ENCODE results near the gene GRP.

The GRP gene

DNA sequence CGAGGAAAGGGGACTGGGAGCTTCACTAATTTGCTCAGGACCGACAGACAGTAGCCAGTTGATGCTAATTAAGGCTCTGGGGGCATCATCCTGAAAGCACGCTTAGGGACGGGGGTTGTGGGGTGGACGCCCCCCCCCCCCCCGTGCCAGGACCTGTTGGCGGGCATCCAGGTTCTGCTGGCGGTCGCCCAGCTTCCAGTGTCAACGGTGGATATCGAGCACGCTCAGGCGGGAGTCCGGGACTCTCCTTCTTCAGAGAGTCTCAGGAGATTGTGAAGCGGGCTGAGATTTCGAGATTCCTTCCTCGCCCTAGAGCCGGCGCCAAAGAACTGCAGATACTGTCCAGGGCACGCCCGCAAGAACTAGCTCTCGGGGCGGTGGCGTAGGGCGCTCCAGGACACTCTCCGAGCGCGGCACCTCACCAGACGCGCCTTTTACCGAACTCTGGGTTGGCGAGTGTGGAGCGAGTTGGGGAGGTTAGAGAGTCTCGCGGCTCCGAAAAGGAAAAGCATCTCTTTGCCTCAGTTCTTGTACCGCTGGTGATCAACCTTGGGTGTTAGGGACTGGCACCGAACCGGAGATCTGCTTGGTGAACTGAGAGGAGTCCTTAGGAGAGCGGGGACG, 47.7 kb downstream of the GRP start:
- H3K9ac ChIP-seq (ENCODE audit: low read length in 2 of 2), result no peak overlapping the region
- H3K27me3 ChIP-seq (ENCODE audit: control insufficient read depth in 1 of 2, insufficient read depth in 2 of 2, low read length in 2 of 2), result peaks cover 64 to 83% of the 10 kb centered on the region in 2 donors
- H3K4me3 ChIP-seq (ENCODE audit: low read length in 2 of 2), result no peak overlapping the region
- no peak overlapping the region for H3K27ac ChIP-seq (ENCODE audit: low read length)
- H3K9me3 ChIP-seq (ENCODE audit: control insufficient read depth in 2 of 2, low read length in 2 of 2), result no peaks in the 10 kb centered on the region
- H3K4me1 ChIP-seq (ENCODE audit: control insufficient read depth, insufficient read depth, low read length), result peaks cover 8% of the 10 kb centered on the region
- H3K36me3 ChIP-seq (ENCODE audit: control insufficient read depth in 2 of 2, insufficient read depth in 2 of 2, low read length in 2 of 2), result no peaks in the 10 kb centered on the region

DNA sequence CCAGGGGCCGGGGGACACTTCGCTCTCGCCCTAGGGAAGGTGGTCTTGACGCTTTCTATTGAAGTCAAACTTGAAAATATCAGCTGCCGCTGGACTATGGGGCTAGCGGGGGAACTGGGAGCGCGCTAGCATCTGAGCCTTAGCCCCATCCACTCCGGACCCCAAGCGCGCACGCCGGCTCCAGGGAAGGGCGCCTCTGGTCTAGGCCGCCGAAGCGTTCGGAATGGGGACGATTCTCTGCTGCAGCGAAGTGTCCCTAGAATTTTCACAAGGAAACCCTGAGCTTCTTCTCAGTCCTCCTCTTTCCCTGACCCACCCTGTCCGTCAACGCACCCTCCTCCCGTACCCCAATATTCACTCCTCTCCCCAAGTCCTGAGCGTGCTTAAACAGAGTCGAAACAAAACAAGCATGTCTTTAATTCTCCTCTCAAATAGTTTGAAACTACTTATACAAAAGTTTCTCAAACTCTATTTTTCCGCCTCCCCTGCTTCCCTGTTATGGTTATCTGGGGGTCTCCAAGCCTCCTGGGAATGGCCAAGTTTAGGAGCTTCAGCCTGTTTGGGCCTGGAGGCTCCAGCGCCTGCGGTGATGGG, 48.3 kb downstream of the GRP start:
- Histone ChIP-seq H3K27me3 (ENCODE audit: control insufficient read depth in 1 of 2, insufficient read depth in 2 of 2, low read length in 2 of 2) (peaks cover 67 to 84% of the 10 kb centered on the region in 2 donors), H3K36me3 (ENCODE audit: control insufficient read depth in 2 of 2, insufficient read depth in 2 of 2, low read length in 2 of 2) (no peaks in the 10 kb centered on the region), H3K27ac (ENCODE audit: low read length) (no peak overlapping the region), H3K4me3 (ENCODE audit: low read length in 2 of 2) (no peak overlapping the region), H3K9me3 (ENCODE audit: control insufficient read depth in 2 of 2, low read length in 2 of 2) (no peaks in the 10 kb centered on the region), H3K4me1 (ENCODE audit: control insufficient read depth, insufficient read depth, low read length) (peaks cover 12% of the 10 kb centered on the region), H3K9ac (ENCODE audit: low read length in 2 of 2) (no peak overlapping the region)

DNA sequence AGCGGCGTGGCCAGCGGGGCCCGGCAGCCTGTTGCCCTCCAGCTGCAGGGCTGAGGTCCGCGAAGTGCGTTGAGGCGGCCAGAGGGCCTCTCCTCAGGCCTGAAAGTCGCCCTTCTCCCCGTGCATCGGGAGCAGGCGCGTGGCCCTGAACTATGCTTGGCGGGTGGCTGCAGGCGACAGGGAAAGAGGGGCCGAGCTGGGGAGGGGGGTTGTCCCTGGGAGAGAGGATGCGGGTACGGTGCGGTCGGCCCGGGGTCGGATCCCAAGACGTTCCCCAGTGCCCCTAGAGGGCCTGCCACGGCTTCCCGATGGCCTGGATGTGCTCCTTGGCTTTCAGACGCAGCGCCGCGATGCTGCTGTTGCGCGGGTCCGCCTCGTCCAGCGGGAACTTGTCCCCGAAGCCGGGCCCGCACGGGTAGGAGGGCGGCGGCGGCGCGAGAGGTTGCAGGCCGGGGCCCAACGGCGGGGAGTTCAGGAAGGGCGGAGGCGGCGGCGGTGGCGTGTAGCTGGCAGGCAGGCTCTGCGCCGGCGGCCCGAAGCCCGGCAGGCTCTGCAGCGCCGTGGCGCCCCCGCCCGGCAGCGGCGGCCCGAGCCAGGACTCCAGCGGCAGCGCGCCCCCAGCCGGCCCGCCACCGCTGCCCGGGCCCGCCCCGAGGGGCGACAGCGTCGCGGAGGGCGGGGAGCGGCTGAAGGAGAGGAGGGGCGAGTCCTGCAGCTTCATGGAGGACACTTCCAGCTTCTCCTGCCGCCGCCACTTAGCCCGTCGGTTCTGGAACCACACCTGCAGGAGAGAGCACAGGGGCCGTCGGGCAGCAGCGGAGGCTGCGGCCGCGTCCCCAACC, 49.0 kb downstream of the GRP start:
- no peaks in the 10 kb centered on the region for H3K9me3 ChIP-seq (ENCODE audit: control insufficient read depth in 2 of 2, low read length in 2 of 2)
- no peak overlapping the region for H3K27ac ChIP-seq (ENCODE audit: low read length)
- peak overlapping the region in 1 of 2 donors; percentile 40 for H3K4me3 ChIP-seq (ENCODE audit: low read length in 2 of 2)
- H3K36me3 ChIP-seq (ENCODE audit: control insufficient read depth in 2 of 2, insufficient read depth in 2 of 2, low read length in 2 of 2), result no peaks in the 10 kb centered on the region
- H3K27me3 ChIP-seq (ENCODE audit: control insufficient read depth in 1 of 2, insufficient read depth in 2 of 2, low read length in 2 of 2), result peaks cover 68 to 87% of the 10 kb centered on the region in 2 donors
- H3K9ac ChIP-seq (ENCODE audit: low read length in 2 of 2), result no peak overlapping the region
- H3K4me1 ChIP-seq (ENCODE audit: control insufficient read depth, insufficient read depth, low read length), result peaks cover 14% of the 10 kb centered on the region

DNA sequence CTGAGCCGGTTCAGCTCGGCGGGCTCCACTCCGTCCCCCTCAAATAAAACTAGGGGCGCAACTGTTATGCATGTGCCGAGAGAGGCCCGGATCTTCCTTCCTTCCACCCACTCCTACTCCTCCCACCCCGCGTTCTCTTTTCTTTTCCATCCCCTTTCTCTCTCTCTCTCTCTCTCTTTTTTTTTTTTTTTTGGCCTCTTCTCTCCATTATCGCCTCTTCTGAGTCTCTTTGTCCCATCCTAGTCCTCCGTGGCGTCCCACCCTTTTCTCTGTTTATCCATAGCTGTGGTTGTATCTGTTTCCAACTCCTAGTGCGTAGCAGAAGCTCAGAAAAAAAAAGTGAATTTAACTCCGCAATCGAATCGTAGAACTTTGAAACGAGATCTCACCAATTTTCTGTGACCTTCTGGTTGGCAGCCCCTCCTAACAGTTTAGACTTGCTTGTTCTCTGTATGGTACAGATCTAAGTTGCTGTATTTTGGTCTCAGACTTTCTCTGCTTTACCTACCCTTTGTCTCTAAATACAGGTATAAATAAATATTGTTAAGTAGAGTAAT, 49.7 kb downstream of the GRP start:
- no peaks in the 10 kb centered on the region for H3K9me3 ChIP-seq (ENCODE audit: control insufficient read depth in 2 of 2, low read length in 2 of 2)
- H3K4me3 ChIP-seq (ENCODE audit: low read length in 2 of 2), result peak overlapping the region in 1 of 2 donors; percentile 3

DNA sequence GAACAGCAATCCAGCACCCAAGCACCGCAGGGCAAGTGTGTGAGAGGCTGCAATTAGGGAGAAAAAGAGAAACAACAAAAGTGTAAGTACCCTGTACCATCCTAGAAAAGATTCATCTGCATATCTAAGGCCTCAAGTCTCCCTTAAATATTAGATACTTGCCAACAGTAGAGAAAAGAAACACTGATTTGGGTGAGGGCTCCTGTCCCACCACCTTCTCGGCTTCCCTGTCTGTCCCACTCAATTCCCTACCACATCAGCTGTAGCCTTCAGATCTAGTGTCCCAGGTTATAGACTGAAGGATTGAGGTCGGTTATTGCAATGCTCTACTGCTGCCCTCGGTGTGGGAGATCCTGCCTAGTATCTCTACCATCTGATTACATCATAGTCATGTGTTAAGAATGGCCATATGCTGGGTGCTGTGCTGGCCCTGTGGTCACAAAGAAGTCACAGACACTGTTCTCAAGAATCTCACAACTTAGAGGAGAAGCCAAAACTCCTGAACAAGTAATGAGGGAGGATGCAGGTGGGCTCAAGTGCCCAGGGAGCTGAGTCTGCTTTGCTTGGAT, 50.8 kb downstream of the GRP start:
- no peaks in the 10 kb centered on the region for H3K36me3 ChIP-seq (ENCODE audit: control insufficient read depth in 2 of 2, insufficient read depth in 2 of 2, low read length in 2 of 2)
- H3K27me3 ChIP-seq (ENCODE audit: control insufficient read depth in 1 of 2, insufficient read depth in 2 of 2, low read length in 2 of 2), result peaks cover 68 to 81% of the 10 kb centered on the region in 2 donors
- peaks cover 12% of the 10 kb centered on the region for H3K4me1 ChIP-seq (ENCODE audit: control insufficient read depth, insufficient read depth, low read length)

More for the DNA sequence above, 49.7 kb downstream of the GRP start:
- H3K27ac ChIP-seq (ENCODE audit: low read length), result no peak overlapping the region
- no peak overlapping the region for H3K9ac ChIP-seq (ENCODE audit: low read length in 2 of 2)
- no peaks in the 10 kb centered on the region for H3K36me3 ChIP-seq (ENCODE audit: control insufficient read depth in 2 of 2, insufficient read depth in 2 of 2, low read length in 2 of 2)
- peaks cover 12% of the 10 kb centered on the region for H3K4me1 ChIP-seq (ENCODE audit: control insufficient read depth, insufficient read depth, low read length)
- H3K27me3 ChIP-seq (ENCODE audit: control insufficient read depth in 1 of 2, insufficient read depth in 2 of 2, low read length in 2 of 2), result peaks cover 67 to 88% of the 10 kb centered on the region in 2 donors

DNA sequence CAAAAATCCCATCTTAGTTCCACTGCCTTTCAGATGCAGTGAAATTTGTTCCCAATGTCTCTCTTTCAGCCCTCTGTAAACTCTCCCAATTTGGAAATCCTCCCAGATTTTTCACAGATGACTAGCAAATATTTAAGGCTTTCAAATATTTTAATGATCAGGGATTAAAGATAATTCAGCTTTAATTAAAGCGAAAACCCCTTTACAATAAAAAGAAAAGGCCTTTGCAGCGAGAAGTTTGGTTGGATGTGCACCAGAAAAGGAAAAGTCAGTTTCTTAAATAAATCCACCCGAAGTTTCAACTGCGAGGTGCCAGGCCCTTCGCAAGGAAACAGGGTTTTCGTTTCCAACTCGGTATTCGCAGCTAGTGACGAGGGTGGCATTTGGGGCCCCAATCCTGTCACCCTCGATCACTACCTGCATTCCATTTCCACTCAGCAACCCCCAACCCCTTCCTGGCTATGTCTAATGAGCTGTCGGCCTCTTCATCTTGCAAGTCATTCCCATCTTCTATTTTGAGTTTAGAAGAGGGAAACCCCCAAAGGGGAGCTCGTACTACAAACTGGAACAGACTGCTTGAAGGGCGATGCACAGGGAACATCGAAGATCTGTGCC, 51.8 kb downstream of the GRP start:
- Histone ChIP-seq H3K27me3 (ENCODE audit: control insufficient read depth in 1 of 2, insufficient read depth in 2 of 2, low read length in 2 of 2) (peaks cover 64 to 79% of the 10 kb centered on the region in 2 donors), H3K4me1 (ENCODE audit: control insufficient read depth, insufficient read depth, low read length) (peaks cover 12% of the 10 kb centered on the region), H3K9me3 (ENCODE audit: control insufficient read depth in 2 of 2, low read length in 2 of 2) (no peaks in the 10 kb centered on the region), H3K36me3 (ENCODE audit: control insufficient read depth in 2 of 2, insufficient read depth in 2 of 2, low read length in 2 of 2) (no peaks in the 10 kb centered on the region), H3K4me3 (ENCODE audit: low read length in 2 of 2) (peak overlapping the region; percentile 49 to 62), H3K27ac (ENCODE audit: low read length) (no peak overlapping the region), H3K9ac (ENCODE audit: low read length in 2 of 2) (no peak overlapping the region)

More for the DNA sequence above, 50.8 kb downstream of the GRP start:
- Histone ChIP-seq H3K9me3 (ENCODE audit: control insufficient read depth in 2 of 2, low read length in 2 of 2) (no peaks in the 10 kb centered on the region), H3K9ac (ENCODE audit: low read length in 2 of 2) (no peak overlapping the region), H3K4me3 (ENCODE audit: low read length in 2 of 2) (no peak overlapping the region), H3K27ac (ENCODE audit: low read length) (no peak overlapping the region)

DNA sequence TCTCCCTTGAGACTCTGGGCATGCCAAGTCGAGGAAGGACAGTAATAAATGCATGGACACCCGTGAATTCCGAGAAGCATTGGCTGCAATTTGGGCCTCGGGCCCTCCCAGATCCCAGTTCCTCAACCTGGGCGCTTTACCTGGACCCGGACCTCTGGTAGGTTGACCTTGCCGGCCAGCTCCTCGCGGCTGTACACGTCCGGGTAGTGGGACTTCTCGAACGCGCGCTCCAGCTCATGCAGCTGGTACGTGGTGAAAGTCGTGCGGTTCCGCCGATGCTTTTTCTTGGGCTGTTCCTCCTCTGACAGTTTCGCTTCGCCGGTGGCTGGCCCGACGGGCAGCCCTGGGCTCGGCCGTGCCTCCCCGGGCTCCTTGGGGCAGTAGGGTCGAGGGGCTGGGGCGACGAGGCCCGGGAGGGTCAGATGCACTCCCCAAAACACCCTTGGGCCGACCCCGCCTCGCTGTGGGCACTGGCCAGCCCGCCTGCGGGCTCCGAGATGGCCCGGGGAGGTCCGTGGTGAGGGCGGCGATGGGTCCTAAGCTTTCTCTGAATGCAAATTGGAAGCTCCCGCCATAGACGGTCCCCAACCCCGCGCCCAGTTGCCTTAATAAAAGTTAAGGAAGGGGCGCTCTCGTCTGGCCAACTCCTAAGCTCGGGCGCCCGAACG, 52.4 kb downstream of the GRP start:
- Histone ChIP-seq H3K9me3 (ENCODE audit: control insufficient read depth in 2 of 2, low read length in 2 of 2) (no peaks in the 10 kb centered on the region), H3K27ac (ENCODE audit: low read length) (no peak overlapping the region), H3K9ac (ENCODE audit: low read length in 2 of 2) (no peak overlapping the region), H3K27me3 (ENCODE audit: control insufficient read depth in 1 of 2, insufficient read depth in 2 of 2, low read length in 2 of 2) (peaks cover 63 to 77% of the 10 kb centered on the region in 2 donors), H3K36me3 (ENCODE audit: control insufficient read depth in 2 of 2, insufficient read depth in 2 of 2, low read length in 2 of 2) (no peaks in the 10 kb centered on the region), H3K4me3 (ENCODE audit: low read length in 2 of 2) (peak overlapping the region; percentile 49 to 62), H3K4me1 (ENCODE audit: control insufficient read depth, insufficient read depth, low read length) (peaks cover 12% of the 10 kb centered on the region)

DNA sequence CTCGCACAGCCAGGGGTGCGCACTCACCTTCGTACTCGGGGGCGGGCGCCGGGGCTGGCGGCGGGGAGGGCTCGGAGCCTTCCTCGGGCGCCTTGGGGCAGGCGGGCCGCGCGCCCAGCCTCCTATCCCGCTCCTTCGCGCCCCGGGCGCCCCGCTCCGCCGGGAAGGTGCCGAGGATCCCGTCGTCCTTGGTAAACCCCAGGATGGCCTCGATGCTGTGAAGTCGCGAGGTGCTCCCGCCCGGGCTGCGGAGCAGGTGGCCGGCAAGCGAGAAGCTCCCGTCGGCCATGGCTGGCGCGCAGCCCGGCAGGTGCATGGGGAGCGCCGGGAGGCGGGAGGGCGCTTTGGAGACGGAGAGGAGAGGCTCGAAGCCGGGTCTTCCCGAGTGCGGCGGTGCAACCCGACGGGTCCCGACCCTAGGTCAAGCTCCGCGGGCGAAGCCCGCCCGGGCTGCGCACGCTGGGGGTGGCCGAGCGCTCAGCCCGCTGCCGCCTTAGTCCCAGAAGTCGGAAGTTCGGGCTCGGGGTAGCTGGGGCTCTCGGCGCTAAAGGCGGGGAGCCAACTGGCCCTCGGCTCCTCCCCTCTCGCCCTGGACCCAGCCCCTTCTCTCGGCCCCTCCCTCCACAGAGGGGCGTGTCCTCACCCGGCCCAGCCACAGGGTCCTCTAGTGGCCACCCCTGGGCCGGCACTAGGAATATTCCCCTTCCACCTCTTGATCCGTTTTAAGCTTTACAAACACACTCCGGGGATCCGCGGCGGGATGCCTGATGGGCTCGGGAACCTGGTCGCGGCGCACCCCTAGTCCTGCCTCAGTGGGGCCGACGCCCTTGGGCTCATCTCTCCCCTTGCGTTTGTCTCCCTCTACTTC, 53.2 kb downstream of the GRP start, which contains the start of gene RAX:
RAX (minus strand) TSS at position 564 of the 868 bp plus-strand sequence; CDS start at position 316, 248 bp downstream.
- no peaks in the 10 kb centered on the region for H3K36me3 ChIP-seq (ENCODE audit: control insufficient read depth in 2 of 2, insufficient read depth in 2 of 2, low read length in 2 of 2)
- no peaks in the 10 kb centered on the region for H3K9me3 ChIP-seq (ENCODE audit: control insufficient read depth in 2 of 2, low read length in 2 of 2)
- H3K4me1 ChIP-seq (ENCODE audit: control insufficient read depth, insufficient read depth, low read length), result peaks cover 12% of the 10 kb centered on the region
- H3K9ac ChIP-seq (ENCODE audit: low read length in 2 of 2), result no peak within 1 kb of the TSS
- peak within 1 kb of the TSS; percentile 49 to 62 for H3K4me3 ChIP-seq (ENCODE audit: low read length in 2 of 2)
- no peak within 1 kb of the TSS for H3K27ac ChIP-seq (ENCODE audit: low read length)
- H3K27me3 ChIP-seq (ENCODE audit: control insufficient read depth in 1 of 2, insufficient read depth in 2 of 2, low read length in 2 of 2), result peaks cover 61 to 69% of the 10 kb centered on the region in 2 donors

DNA sequence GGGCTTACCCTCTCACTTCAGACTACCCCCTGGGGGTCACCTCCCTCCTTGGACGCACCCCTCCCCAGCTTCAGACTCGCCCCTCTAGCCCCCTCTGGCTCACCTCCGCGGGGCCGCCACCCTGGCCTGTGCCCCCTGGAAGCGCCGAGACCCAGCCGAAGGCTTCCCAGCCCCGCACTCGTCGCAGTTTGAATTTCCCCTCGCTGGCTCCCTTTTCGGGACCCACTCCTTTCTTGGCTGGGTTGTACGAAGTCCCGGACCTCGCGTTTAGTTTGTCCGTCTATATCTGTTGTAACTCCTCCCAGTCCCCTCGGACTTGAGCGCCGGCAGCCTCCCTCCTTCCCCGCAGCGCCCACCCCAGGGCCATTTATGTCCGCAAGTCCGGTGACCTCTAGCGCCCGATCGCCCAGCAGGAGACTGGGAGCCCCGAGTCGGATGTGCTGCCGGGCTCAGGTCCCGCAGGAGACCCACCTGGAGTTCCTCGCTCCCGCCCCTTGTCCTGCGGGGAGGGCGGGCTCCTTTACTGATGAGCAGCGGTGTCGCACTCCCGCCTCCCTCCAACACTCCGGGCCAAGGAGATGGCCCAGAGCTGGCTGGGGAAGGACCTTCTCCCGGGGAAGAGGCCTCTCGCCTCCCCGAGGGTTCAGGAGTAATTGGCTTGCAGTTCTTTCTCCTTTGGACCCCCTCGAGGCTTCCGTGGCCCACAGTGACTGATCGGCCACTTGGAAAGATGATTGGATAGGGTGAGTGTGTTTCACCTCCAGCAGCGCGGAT, 54.0 kb downstream of the GRP start:
- no peak overlapping the region for H3K4me3 ChIP-seq (ENCODE audit: low read length in 2 of 2)

More for the DNA sequence above, 54.0 kb downstream of the GRP start:
- no peak overlapping the region for H3K9ac ChIP-seq (ENCODE audit: low read length in 2 of 2)
- H3K27me3 ChIP-seq (ENCODE audit: control insufficient read depth in 1 of 2, insufficient read depth in 2 of 2, low read length in 2 of 2), result peaks cover 55 to 64% of the 10 kb centered on the region in 2 donors
- no peaks in the 10 kb centered on the region for H3K9me3 ChIP-seq (ENCODE audit: control insufficient read depth in 2 of 2, low read length in 2 of 2)
- H3K4me1 ChIP-seq (ENCODE audit: control insufficient read depth, insufficient read depth, low read length), result peaks cover 6% of the 10 kb centered on the region
- no peak overlapping the region for H3K27ac ChIP-seq (ENCODE audit: low read length)
- H3K36me3 ChIP-seq (ENCODE audit: control insufficient read depth in 2 of 2, insufficient read depth in 2 of 2, low read length in 2 of 2), result no peaks in the 10 kb centered on the region

All from stomach smooth muscle (tissue), 2 donors.